Adipocyte (in vitro differentiated cells): ENCODE measurements around the gene ATP8A2.

Experiments used
- DNase-seq: peaks from one replicate; pipeline ENCODE4 v3.0.0-alpha.2; 2015; ENCODE audit warnings: low read depth
- H3K27me3 ChIP-seq: replicated peaks from 2 replicates; pipeline ENCODE4 v1.7.0; 2013; ENCODE audit warnings: mild to moderate bottlenecking, low read length, moderate library complexity; ENCODE audit not compliant: control insufficient read depth, insufficient read depth
- H3K36me3 ChIP-seq: 2 replicates; pipeline ENCODE4 v1.7.0; 2013; ENCODE audit warnings: low read length, mild to moderate bottlenecking, moderate library complexity; ENCODE audit not compliant: control insufficient read depth, insufficient read depth, severe bottlenecking
- H3K4me1 ChIP-seq: 2 replicates; pipeline ENCODE4 v1.7.0; 2013; ENCODE audit warnings: mild to moderate bottlenecking, low read length, moderate library complexity; ENCODE audit not compliant: control insufficient read depth, insufficient read depth
- H3K4me3 ChIP-seq: 2 replicates; pipeline ENCODE4 v1.7.0; 2013; ENCODE audit warnings: mild to moderate bottlenecking, low read length, moderate library complexity
- H3K9ac ChIP-seq: 2 replicates; pipeline ENCODE4 v1.7.0; 2013; ENCODE audit warnings: mild to moderate bottlenecking, low read length, moderate library complexity
- H3K9me3 ChIP-seq: 2 replicates; pipeline ENCODE4 v1.7.0; 2013; ENCODE audit warnings: mild to moderate bottlenecking, low read length, moderate library complexity; ENCODE audit not compliant: control insufficient read depth

Gene ATP8A2

GRCh38 chr13:25731536-25731935 is 359.8 kb downstream of the ATP8A2 start:
- DNase-seq, result no peak
- Histone ChIP-seq H3K9me3 (no peaks in the 10 kb centered on the region), H3K4me1 (peaks cover 8% of the 10 kb centered on the region), H3K4me3 (no peak overlapping the region), H3K27me3 (peaks cover 32% of the 10 kb centered on the region), H3K9ac (no peak overlapping the region), H3K36me3 (no peaks in the 10 kb centered on the region)

- DNase-seq, result no peak
Measured at GRCh38 chr13:25732111-25732865, 360.5 kb downstream of the ATP8A2 start.

GRCh38 chr13:25733001-25733491 is 361.3 kb downstream of the ATP8A2 start:
- Histone ChIP-seq H3K4me3 (no peak overlapping the region), H3K4me1 (peaks cover 10% of the 10 kb centered on the region), H3K36me3 (no peaks in the 10 kb centered on the region), H3K27me3 (peaks cover 19% of the 10 kb centered on the region), H3K9me3 (no peaks in the 10 kb centered on the region), H3K9ac (no peak overlapping the region)
- no peak for DNase-seq

More at GRCh38 chr13:25732111-25732865, 360.5 kb downstream of the ATP8A2 start:
- no peak overlapping the region for H3K4me3 ChIP-seq
- peaks cover 25% of the 10 kb centered on the region for H3K27me3 ChIP-seq
- no peaks in the 10 kb centered on the region for H3K9me3 ChIP-seq
- no peaks in the 10 kb centered on the region for H3K36me3 ChIP-seq
- no peak overlapping the region for H3K9ac ChIP-seq
- peaks cover 8% of the 10 kb centered on the region for H3K4me1 ChIP-seq

GRCh38 chr13:25733696-25734435 is 362.1 kb downstream of the ATP8A2 start:
- H3K4me3 ChIP-seq, result no peak overlapping the region
- H3K27me3 ChIP-seq, result peaks cover 12% of the 10 kb centered on the region
- H3K9me3 ChIP-seq, result no peaks in the 10 kb centered on the region
- no peak overlapping the region for H3K9ac ChIP-seq
- no peaks in the 10 kb centered on the region for H3K36me3 ChIP-seq
- peaks cover 18% of the 10 kb centered on the region for H3K4me1 ChIP-seq
- no peak for DNase-seq

- H3K27me3 ChIP-seq, result peaks cover 3% of the 10 kb centered on the region
- DNase-seq, result peak; percentile 54
- H3K4me3 ChIP-seq, result no peak overlapping the region
- peaks cover 8% of the 10 kb centered on the region for H3K9me3 ChIP-seq
- no peak overlapping the region for H3K9ac ChIP-seq
- peaks cover 19% of the 10 kb centered on the region for H3K4me1 ChIP-seq
- no peaks in the 10 kb centered on the region for H3K36me3 ChIP-seq
Measured at GRCh38 chr13:25738342-25739196, 366.8 kb downstream of the ATP8A2 start.

GRCh38 chr13:25739376-25739775 is 367.6 kb downstream of the ATP8A2 start:
- DNase-seq, result peak; percentile 35
- H3K9me3 ChIP-seq, result peaks cover 8% of the 10 kb centered on the region
- no peaks in the 10 kb centered on the region for H3K36me3 ChIP-seq
- H3K9ac ChIP-seq, result no peak overlapping the region
- no peak overlapping the region for H3K4me3 ChIP-seq
- H3K4me1 ChIP-seq, result peaks cover 26% of the 10 kb centered on the region
- H3K27me3 ChIP-seq, result peaks cover 3% of the 10 kb centered on the region

- H3K36me3 ChIP-seq, result no peaks in the 10 kb centered on the region
- H3K9ac ChIP-seq, result no peak overlapping the region
- no peak overlapping the region for H3K4me3 ChIP-seq
- peaks cover 3% of the 10 kb centered on the region for H3K27me3 ChIP-seq
- no peak for DNase-seq
- H3K9me3 ChIP-seq, result peaks cover 8% of the 10 kb centered on the region
- peaks cover 29% of the 10 kb centered on the region for H3K4me1 ChIP-seq
Measured at GRCh38 chr13:25741796-25742195, 370.0 kb downstream of the ATP8A2 start.

GRCh38 chr13:25742220-25742619 is 370.4 kb downstream of the ATP8A2 start:
- peaks cover 8% of the 10 kb centered on the region for H3K9me3 ChIP-seq
- H3K36me3 ChIP-seq, result no peaks in the 10 kb centered on the region
- no peak for DNase-seq
- no peak overlapping the region for H3K9ac ChIP-seq
- peaks cover 3% of the 10 kb centered on the region for H3K27me3 ChIP-seq
- no peak overlapping the region for H3K4me3 ChIP-seq
- H3K4me1 ChIP-seq, result peaks cover 29% of the 10 kb centered on the region

GRCh38 chr13:25743421-25743820 is 371.6 kb downstream of the ATP8A2 start:
- no peak overlapping the region for H3K9ac ChIP-seq
- H3K36me3 ChIP-seq, result no peaks in the 10 kb centered on the region
- no peak overlapping the region for H3K4me3 ChIP-seq
- peaks cover 23% of the 10 kb centered on the region for H3K4me1 ChIP-seq
- H3K9me3 ChIP-seq, result peaks cover 8% of the 10 kb centered on the region
- H3K27me3 ChIP-seq, result peaks cover 3% of the 10 kb centered on the region
- no peak for DNase-seq

GRCh38 chr13:25744178-25744577 is 372.4 kb downstream of the ATP8A2 start:
- no peak overlapping the region for H3K4me3 ChIP-seq
- no peak overlapping the region for H3K9ac ChIP-seq
- peaks cover 3% of the 10 kb centered on the region for H3K27me3 ChIP-seq
- H3K36me3 ChIP-seq, result no peaks in the 10 kb centered on the region
- peaks cover 16% of the 10 kb centered on the region for H3K4me1 ChIP-seq
- peaks cover 8% of the 10 kb centered on the region for H3K9me3 ChIP-seq
- peak; percentile 70 for DNase-seq

- peaks cover 1% of the 10 kb centered on the region for H3K9me3 ChIP-seq
Measured at GRCh38 chr13:25746131-25746530, 374.4 kb downstream of the ATP8A2 start.

More at GRCh38 chr13:25746131-25746530, 374.4 kb downstream of the ATP8A2 start:
- Histone ChIP-seq H3K4me1 (peaks cover 9% of the 10 kb centered on the region), H3K4me3 (no peak overlapping the region), H3K27me3 (no peaks in the 10 kb centered on the region), H3K9ac (no peak overlapping the region), H3K36me3 (no peaks in the 10 kb centered on the region)
- DNase-seq, result no peak
